SH-SY5Y (cell line): ENCODE measurements around the gene ARL3.

Experiments
- GATA2 ChIP-seq: IDR thresholded peaks from 2 replicates; pipeline ENCODE4 v1.6.1; 2011; ENCODE audit warnings: mild to moderate bottlenecking, low read depth, low read length
- GATA3 ChIP-seq: IDR thresholded peaks from 2 replicates; pipeline ENCODE4 v1.6.1; 2011; ENCODE audit warnings: low read depth, mild to moderate bottlenecking, low read length, moderate library complexity

GRCh38 chr10:102726274-102726673 lies 12.1 kb upstream of the ARL3 start:
- TF ChIP-seq GATA2 = no peak
- no peak for TF ChIP-seq GATA3
